HG03442 (cell line): ENCODE data around the gene ACTA2.
A peak's percentile ranks its signal among the peaks of the same experiment; 100 is the strongest.

Experiments
- ATAC-seq: cut with Tn5 transposase; IDR thresholded peaks from one replicate; pipeline ENCODE4 v1.9.1; 2021; ENCODE audit warnings: mild to moderate bottlenecking, moderate library complexity; ENCODE audit not compliant: unreplicated experiment

ACTA2 gene

GRCh38 chr10:88954458-88955083 lies 2.0 kb upstream of the ACTA2 start:
- no peak for ATAC-seq

- no peak for ATAC-seq
Observed at GRCh38 chr10:88953662-88954061, 1.1 kb upstream of the ACTA2 start.

- ATAC-seq: no peak
Observed at GRCh38 chr10:88949912-88950837, 2.4 kb downstream of the ACTA2 start.

- ATAC-seq: no peak
Observed at GRCh38 chr10:88949051-88949450, 3.5 kb downstream of the ACTA2 start.

- ATAC-seq: no peak
Observed at GRCh38 chr10:88946965-88947590, 5.5 kb downstream of the ACTA2 start.

GRCh38 chr10:88946200-88946599 lies 6.4 kb downstream of the ACTA2 start:
- ATAC-seq: no peak

GRCh38 chr10:88944813-88945212 lies 7.8 kb downstream of the ACTA2 start:
- ATAC-seq: no peak

GRCh38 chr10:88943778-88944177 lies 8.8 kb downstream of the ACTA2 start:
- ATAC-seq: no peak

GRCh38 chr10:88941026-88941425 lies 11.5 kb downstream of the ACTA2 start:
- no peak for ATAC-seq

GRCh38 chr10:88938938-88939337 lies 13.6 kb downstream of the ACTA2 start:
- ATAC-seq: no peak

GRCh38 chr10:88938039-88938438 lies 14.5 kb downstream of the ACTA2 start:
- ATAC-seq: no peak

GRCh38 chr10:88936656-88937055 lies 15.9 kb downstream of the ACTA2 start:
- no peak for ATAC-seq

- peak; percentile 43 for ATAC-seq
Observed at GRCh38 chr10:88934900-88935672, 17.5 kb downstream of the ACTA2 start.

GRCh38 chr10:88933564-88933963 lies 19.0 kb downstream of the ACTA2 start:
- no peak for ATAC-seq

- ATAC-seq: peak; percentile 57
Observed at GRCh38 chr10:88932539-88933256, 19.9 kb downstream of the ACTA2 start.

- ATAC-seq: peak; percentile 4
Observed at GRCh38 chr10:88932029-88932428, 20.5 kb downstream of the ACTA2 start.

GRCh38 chr10:88931548-88931947 lies 21.0 kb downstream of the ACTA2 start:
- ATAC-seq: no peak

- ATAC-seq: no peak
Observed at GRCh38 chr10:88928254-88928653, 24.3 kb downstream of the ACTA2 start.

GRCh38 chr10:88927416-88927690 lies 25.2 kb downstream of the ACTA2 start:
- ATAC-seq: no peak

GRCh38 chr10:88926566-88927415 lies 25.8 kb downstream of the ACTA2 start:
- no peak for ATAC-seq
